K562 (cell line): ENCODE data around the gene GUCY1A1. TPM values are rescaled to one million over a fixed set of nuclear protein-coding genes. Genes with fewer than 3 reads are reported as not detected.

Experiments
- ATAC-seq: fragments of 200-7000 bp; cut with Tn5 transposase; 3 replicates; pipeline ENCODE4 v1.9.1; 2020; ENCODE audit warnings: moderate library complexity
- BruUV-seq: library from RNA; stranded (reverse); fragments of 400-500 nt; replicated peaks from 2 replicates; lab custom pipeline; 2021; lab: Mats Ljungman, UMichigan
- CTCF ChIA-PET: fragments of 300-600 bp; formaldehyde crosslinking; extraction: SDS; loops from one replicate; lab custom pipeline; 2021; ENCODE audit warnings: low intra/inter-chr PET ratio; lab: Yijun Ruan, JAX
- POLR2A ChIA-PET: fragments of 300-600, 350-650 bp; sonication (Branson Sonifier 250); formaldehyde crosslinking; extraction: SDS; loops from one replicate; lab custom pipeline; 2021; ENCODE audit warnings: antibody characterized with exemption, inconsistent platforms; lab: Yijun Ruan, JAX
- DNase-seq, 4 experiments: peaks; one replicate each; pipeline versions ENCODE4 v3.0.0 to v3.0.0-alpha.2; 2011 to 2018; ENCODE audit warnings: low spot score in 3 of 4, mixed read lengths in 3 of 4; ENCODE audit errors: extremely low read depth in 1 of 4
- FAIRE-seq: peaks from 2 replicates; lab custom pipeline; 2011; peaks lifted over from hg19 to GRCh38; lab: Jason Lieb, UNC
- H2AFZ ChIP-seq: 2 replicates; pipeline ENCODE4 v1.6.0; 2011; ENCODE audit warnings: low read depth, low read length, control low read depth, inconsistent platforms
- H3K27ac ChIP-seq: fragments of 200-600 bp; 3 replicates; pipeline ENCODE4 v1.8.0; 2011; ENCODE audit warnings: low read depth, mild to moderate bottlenecking, control low read depth, inconsistent platforms, low read length, moderate library complexity, mixed read lengths; ENCODE audit errors: extremely low read depth
- H3K27me3 ChIP-seq, 2 experiments: fragments of 300-600 bp in 1 of 2; 2 replicates in 1 of 2; 3 replicates in 1 of 2; pipeline versions ENCODE4 v1.6.0 to v1.8.0; 2011; ENCODE audit warnings: inconsistent platforms in 2 of 2, low read length in 2 of 2, mild to moderate bottlenecking in 1 of 2, mixed read lengths in 1 of 2, moderate library complexity in 1 of 2; ENCODE audit not compliant: control insufficient read depth in 2 of 2, insufficient read depth in 2 of 2
- H3K36me3 ChIP-seq: fragments of 300-600 bp; 3 replicates; pipeline ENCODE4 v1.8.0; 2011; ENCODE audit warnings: mild to moderate bottlenecking, low read length, inconsistent platforms; ENCODE audit not compliant: control insufficient read depth, insufficient read depth
- H3K4me1 ChIP-seq, 2 experiments: fragments of 200-600 bp in 1 of 2; replicated peaks in 1 of 2; 2 replicates in 1 of 2; 3 replicates in 1 of 2; pipeline versions ENCODE4 v1.5.1 to v1.8.0; 2011; ENCODE audit warnings: inconsistent platforms in 2 of 2, low read length in 2 of 2, mild to moderate bottlenecking in 1 of 2, mixed read lengths in 1 of 2, moderate library complexity in 1 of 2; ENCODE audit not compliant: control insufficient read depth in 2 of 2, insufficient read depth in 2 of 2
- H3K4me2 ChIP-seq: 2 replicates; pipeline ENCODE4 v1.6.1; 2011; ENCODE audit warnings: low read length, control low read depth, inconsistent platforms, mixed read lengths; ENCODE audit not compliant: insufficient read depth
- H3K4me3 ChIP-seq: fragments of 200-600 bp; sonication (generic), shearing (Covaris generic); 2 replicates; pipeline ENCODE4 v1.5.1; 2016; ENCODE audit warnings: control low read depth, inconsistent platforms
- H3K79me2 ChIP-seq: fragments of 200-600 bp; 3 replicates; pipeline ENCODE4 v1.8.0; 2011; ENCODE audit warnings: low read length, inconsistent platforms; ENCODE audit not compliant: control insufficient read depth, insufficient read depth
- H3K9ac ChIP-seq, 2 experiments: 2 replicates each; pipeline versions ENCODE4 v1.6.0 to v1.6.1; 2011; ENCODE audit warnings: low read depth in 2 of 2, low read length in 2 of 2, control low read depth in 1 of 2, inconsistent platforms in 1 of 2, mild to moderate bottlenecking in 1 of 2, mixed read lengths in 1 of 2; ENCODE audit not compliant: insufficient read depth in 1 of 2
- H3K9me1 ChIP-seq: one replicate; pipeline ENCODE4 v1.6.0; 2011; ENCODE audit warnings: inconsistent platforms, mild to moderate bottlenecking, low read length, moderate library complexity; ENCODE audit not compliant: control insufficient read depth, insufficient read depth
- H3K9me3 ChIP-seq: replicated peaks from 2 replicates; pipeline ENCODE4 v1.5.1; 2011; ENCODE audit warnings: low read depth, low read length, inconsistent platforms; ENCODE audit not compliant: control insufficient read depth, insufficient read depth
- H4K20me1 ChIP-seq: replicated peaks from 2 replicates; pipeline ENCODE4 v1.6.1; 2011; ENCODE audit warnings: low read length, inconsistent platforms, mixed read lengths; ENCODE audit not compliant: control insufficient read depth, insufficient read depth
- PHTF2 ChIP-seq: fragments of 250-450 bp; sonication (Bioruptor Pico); IDR thresholded peaks from 2 replicates; pipeline ENCODE4 v1.5.0; 2021; ENCODE audit warnings: mild to moderate bottlenecking
- RERE ChIP-seq: sonication (generic); formaldehyde crosslinking; IDR thresholded peaks from 2 replicates; pipeline ENCODE4 v1.8.0; 2023; ENCODE audit warnings: missing genetic modification reagents, mild to moderate bottlenecking, borderline replicate concordance
- TAL1 ChIP-seq: fragments of 450-650 bp; IDR thresholded peaks from 2 replicates; pipeline ENCODE4 v1.6.1; 2016; ENCODE audit warnings: mild to moderate bottlenecking
- THRA ChIP-seq: fragments of 450-650 bp; IDR thresholded peaks from 2 replicates; pipeline ENCODE4 v1.6.1; 2017; ENCODE audit warnings: mild to moderate bottlenecking, moderate library complexity
- ZNF785 ChIP-seq: fragments of 250-450 bp; sonication (Bioruptor Pico); IDR thresholded peaks from 2 replicates; pipeline ENCODE4 v1.4.0; 2020; ENCODE audit warnings: mild to moderate bottlenecking
- WGBS: fragments of 100-300 bp; shearing (Covaris generic); methylation state at CpG from one replicate; pipeline ENCODE4 v1.1.6; 2016; ENCODE audit warnings: low coverage, mixed read lengths; ENCODE audit not compliant: insufficient coverage; ENCODE audit errors: missing lambda C conversion rate; 5-methylcytosine and 5-hydroxymethylcytosine counted together
- in situ Hi-C: fragments of 300-500 bp; cut with MboI; formaldehyde crosslinking; loops from 4 replicates; pipeline ENCODE4 v1.15.0; 2018; ENCODE audit warnings: inconsistent platforms, mixed read lengths
- intact Hi-C: fragments of 100-400 bp; cut with micrococcal nuclease; formaldehyde crosslinking; loops from 2 replicates; pipeline ENCODE4 v1.14.2; 2022
- polyA plus RNA-seq, 8 experiments: library from polyadenylated mRNA; depleted of rRNA in 4 of 8; stranded (reverse) in 5 of 8; unstranded in 3 of 8; fragments of >200 nt; fragmentation: Nextera tagmentation in 2 of 8; fragmentation: Illumina TruSeq in 1 of 8; extraction: Ambion mirVana in 2 of 8; extraction: Trizol in 1 of 8; gene quantifications; 2 replicates each; pipeline versions ENCODE4 v1.2.1 to v1.2.3, GENCODE V29; 2011 to 2014; ENCODE audit warnings: inconsistent platforms in 1 of 8, missing spikeins in 1 of 8
- total RNA-seq, 7 experiments: library from RNA; depleted of rRNA in 6 of 7; stranded (reverse); fragments of >200 nt in 6 of 7; fragmentation: Illumina TruSeq in 2 of 7; extraction: Trizol in 2 of 7; gene quantifications; 2 replicates each; pipeline versions ENCODE4 v1.2.1 to v1.2.3, GENCODE V29; 2011 to 2021; ENCODE audit warnings: low replicate concordance in 1 of 7

GUCY1A1 gene
- total and polyA plus RNA-seq, 9 of the 15 experiments (the other 6 are each of a cell fraction or from before 2014, with no cell fraction given): not detected

DNA sequence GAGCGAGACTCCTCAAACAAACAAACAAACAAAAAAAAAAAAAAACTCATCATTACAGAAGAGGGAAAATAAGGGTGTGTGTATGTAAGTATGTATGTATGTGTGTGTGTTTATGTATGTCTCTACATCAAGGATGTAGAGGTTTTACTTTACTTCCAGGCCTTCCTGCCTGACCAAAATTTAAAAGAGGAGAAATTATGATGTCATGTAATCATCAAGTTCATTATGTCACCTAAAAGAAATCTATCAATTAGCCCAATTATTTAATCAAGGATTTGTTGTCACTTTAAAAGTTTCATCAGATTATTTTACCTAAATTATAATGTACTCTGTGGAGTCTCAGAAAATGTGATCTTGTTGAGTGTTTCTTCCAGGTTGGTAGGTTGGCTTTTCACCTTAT is 21.6 kb downstream of the GUCY1A1 start:
- in situ Hi-C loops: no loop called here
- no peak overlapping the region for H2AFZ ChIP-seq
- H3K9me3 ChIP-seq: no peaks in the 10 kb centered on the region
- no peaks in the 10 kb centered on the region for H3K36me3 ChIP-seq
- H3K27me3 ChIP-seq: no peaks in the 10 kb centered on the region
- H3K4me2 ChIP-seq: no peak overlapping the region
- TF ChIP-seq PHTF2 (CRISPR knock-in tag) (no peak), RERE (no peak), THRA (no peak), TAL1 (no peak), ZNF785 (CRISPR knock-in tag) (no peak)
- CTCF ChIA-PET: no interaction called here
- no peaks in the 10 kb centered on the region for H3K4me1 ChIP-seq
- intact Hi-C loops: no loop called here
- WGBS: 0% methylated on average over 1 of the region's 1 CpG
- ATAC-seq: no peak
- POLR2A ChIA-PET: no interaction called here
- no peak overlapping the region for H3K27ac ChIP-seq
- no peak for FAIRE-seq
- H3K9ac ChIP-seq: no peak overlapping the region
- no peaks in the 10 kb centered on the region for H4K20me1 ChIP-seq
- H3K79me2 ChIP-seq: no peaks in the 10 kb centered on the region
- H3K9me1 ChIP-seq: no peaks in the 10 kb centered on the region
- no TSS peak for BruUV-seq
- DNase-seq: no peak
- no peak overlapping the region for H3K4me3 ChIP-seq
